K562 (cell line): ENCODE results near the gene ADI1. TPM values are rescaled to one million over a fixed set of nuclear protein-coding genes. Genes with fewer than 3 reads are reported as not detected.

Source experiments
- ATAC-seq: fragments of 200-7000 bp; cut with Tn5 transposase; 3 replicates; pipeline ENCODE4 v1.9.1; 2020; ENCODE audit warnings: moderate library complexity
- BruUV-seq: library from RNA; stranded (reverse); fragments of 400-500 nt; replicated peaks from 2 replicates; lab custom pipeline; 2021; lab: Mats Ljungman, UMichigan
- CTCF ChIA-PET: fragments of 300-600 bp; formaldehyde crosslinking; extraction: SDS; loops from one replicate; lab custom pipeline; 2021; ENCODE audit warnings: low intra/inter-chr PET ratio; lab: Yijun Ruan, JAX
- POLR2A ChIA-PET: fragments of 300-600, 350-650 bp; sonication (Branson Sonifier 250); formaldehyde crosslinking; extraction: SDS; loops from one replicate; lab custom pipeline; 2021; ENCODE audit warnings: antibody characterized with exemption, inconsistent platforms; lab: Yijun Ruan, JAX
- DNase-seq, 4 experiments: peaks; one replicate each; pipeline versions ENCODE4 v3.0.0 to v3.0.0-alpha.2; 2011 to 2018; ENCODE audit warnings: low spot score in 3 of 4, mixed read lengths in 3 of 4; ENCODE audit errors: extremely low read depth in 1 of 4
- FAIRE-seq: peaks from 2 replicates; lab custom pipeline; 2011; peaks lifted over from hg19 to GRCh38; lab: Jason Lieb, UNC
- H2AFZ ChIP-seq: 2 replicates; pipeline ENCODE4 v1.6.0; 2011; ENCODE audit warnings: low read depth, low read length, control low read depth, inconsistent platforms
- H3K27ac ChIP-seq: fragments of 200-600 bp; 3 replicates; pipeline ENCODE4 v1.8.0; 2011; ENCODE audit warnings: low read depth, mild to moderate bottlenecking, control low read depth, inconsistent platforms, low read length, moderate library complexity, mixed read lengths; ENCODE audit errors: extremely low read depth
- H3K27me3 ChIP-seq, 2 experiments: fragments of 300-600 bp in 1 of 2; 2 replicates in 1 of 2; 3 replicates in 1 of 2; pipeline versions ENCODE4 v1.6.0 to v1.8.0; 2011; ENCODE audit warnings: inconsistent platforms in 2 of 2, low read length in 2 of 2, mild to moderate bottlenecking in 1 of 2, mixed read lengths in 1 of 2, moderate library complexity in 1 of 2; ENCODE audit not compliant: control insufficient read depth in 2 of 2, insufficient read depth in 2 of 2
- H3K36me3 ChIP-seq: fragments of 300-600 bp; 3 replicates; pipeline ENCODE4 v1.8.0; 2011; ENCODE audit warnings: mild to moderate bottlenecking, low read length, inconsistent platforms; ENCODE audit not compliant: control insufficient read depth, insufficient read depth
- H3K4me1 ChIP-seq, 2 experiments: fragments of 200-600 bp in 1 of 2; replicated peaks in 1 of 2; 2 replicates in 1 of 2; 3 replicates in 1 of 2; pipeline versions ENCODE4 v1.5.1 to v1.8.0; 2011; ENCODE audit warnings: inconsistent platforms in 2 of 2, low read length in 2 of 2, mild to moderate bottlenecking in 1 of 2, mixed read lengths in 1 of 2, moderate library complexity in 1 of 2; ENCODE audit not compliant: control insufficient read depth in 2 of 2, insufficient read depth in 2 of 2
- H3K4me2 ChIP-seq: 2 replicates; pipeline ENCODE4 v1.6.1; 2011; ENCODE audit warnings: low read length, control low read depth, inconsistent platforms, mixed read lengths; ENCODE audit not compliant: insufficient read depth
- H3K4me3 ChIP-seq: fragments of 200-600 bp; sonication (generic), shearing (Covaris generic); 2 replicates; pipeline ENCODE4 v1.5.1; 2016; ENCODE audit warnings: control low read depth, inconsistent platforms
- H3K79me2 ChIP-seq: fragments of 200-600 bp; 3 replicates; pipeline ENCODE4 v1.8.0; 2011; ENCODE audit warnings: low read length, inconsistent platforms; ENCODE audit not compliant: control insufficient read depth, insufficient read depth
- H3K9ac ChIP-seq, 2 experiments: 2 replicates each; pipeline versions ENCODE4 v1.6.0 to v1.6.1; 2011; ENCODE audit warnings: low read depth in 2 of 2, low read length in 2 of 2, control low read depth in 1 of 2, inconsistent platforms in 1 of 2, mild to moderate bottlenecking in 1 of 2, mixed read lengths in 1 of 2; ENCODE audit not compliant: insufficient read depth in 1 of 2
- H3K9me1 ChIP-seq: one replicate; pipeline ENCODE4 v1.6.0; 2011; ENCODE audit warnings: inconsistent platforms, mild to moderate bottlenecking, low read length, moderate library complexity; ENCODE audit not compliant: control insufficient read depth, insufficient read depth
- H3K9me3 ChIP-seq: replicated peaks from 2 replicates; pipeline ENCODE4 v1.5.1; 2011; ENCODE audit warnings: low read depth, low read length, inconsistent platforms; ENCODE audit not compliant: control insufficient read depth, insufficient read depth
- H4K20me1 ChIP-seq: replicated peaks from 2 replicates; pipeline ENCODE4 v1.6.1; 2011; ENCODE audit warnings: low read length, inconsistent platforms, mixed read lengths; ENCODE audit not compliant: control insufficient read depth, insufficient read depth
- ARID1B ChIP-seq: fragments of 450-650 bp; IDR thresholded peaks from 2 replicates; pipeline ENCODE4 v1.6.1; 2016; ENCODE audit warnings: antibody characterized with exemption, mild to moderate bottlenecking, inconsistent platforms
- ARNT ChIP-seq, 2 experiments: fragments of 450-650 bp; IDR thresholded peaks; 2 replicates each; pipeline ENCODE4 v1.6.1; 2016; ENCODE audit warnings: mild to moderate bottlenecking in 1 of 2
- BCL6 ChIP-seq: fragments of 250-450 bp; sonication (Bioruptor Pico); IDR thresholded peaks from 2 replicates; pipeline ENCODE4 v1.4.0; 2020
- BDP1 ChIP-seq: IDR thresholded peaks from 3 replicates; pipeline ENCODE4 v1.6.1; 2011; ENCODE audit not compliant: insufficient read length, insufficient read depth
- C11orf30 ChIP-seq: fragments of 450-650 bp; IDR thresholded peaks from 2 replicates; pipeline ENCODE4 v1.6.1; 2016; ENCODE audit warnings: low read depth, mild to moderate bottlenecking
- FOSL1 ChIP-seq: fragments of 200-800 bp; sonication (Bioruptor generic); conservative IDR thresholded peaks from 2 replicates; pipeline ENCODE4 v1.6.1; 2016; ENCODE audit warnings: missing genetic modification characterization, missing compliant biosample characterization
- FOXK2 ChIP-seq, 2 experiments: fragments of 450-650 bp; IDR thresholded peaks in 1 of 2; conservative IDR thresholded peaks in 1 of 2; 2 replicates each; pipeline ENCODE4 v1.6.1; 2016; ENCODE audit warnings: low read depth in 2 of 2, mild to moderate bottlenecking in 1 of 2
- HDGF ChIP-seq: fragments of 450-650 bp; IDR thresholded peaks from 2 replicates; pipeline ENCODE4 v1.6.1; 2016
- KAT7 ChIP-seq: sonication (generic); formaldehyde crosslinking; IDR thresholded peaks from 2 replicates; pipeline ENCODE4 v1.8.0; 2022; ENCODE audit warnings: missing genetic modification reagents, mild to moderate bottlenecking, borderline replicate concordance
- LCOR ChIP-seq: sonication (generic); formaldehyde crosslinking; IDR thresholded peaks from 2 replicates; pipeline ENCODE4 v1.8.0; 2022; ENCODE audit warnings: mild to moderate bottlenecking, missing genetic modification reagents
- MAFF ChIP-seq: IDR thresholded peaks from 2 replicates; pipeline ENCODE4 v1.6.1; 2012; ENCODE audit warnings: low read length, improper control_type of control experiment
- MAFG ChIP-seq: fragments of 450-650 bp; conservative IDR thresholded peaks from 2 replicates; pipeline ENCODE4 v1.6.1; 2016; ENCODE audit warnings: missing genetic modification characterization, missing compliant biosample characterization
- MEIS2 ChIP-seq: fragments of 450-650 bp; IDR thresholded peaks from 2 replicates; pipeline ENCODE4 v1.6.1; 2014; ENCODE audit warnings: mild to moderate bottlenecking; ENCODE audit not compliant: partially characterized antibody
- NCOA6 ChIP-seq: fragments of 450-650 bp; IDR thresholded peaks from 2 replicates; pipeline ENCODE4 v1.6.1; 2017; ENCODE audit warnings: mild to moderate bottlenecking
- NFE2L1 ChIP-seq: fragments of 450-650 bp; IDR thresholded peaks from 2 replicates; pipeline ENCODE4 v1.6.1; 2016; ENCODE audit warnings: missing genetic modification characterization, low read depth, mild to moderate bottlenecking, missing compliant biosample characterization, moderate library complexity, borderline replicate concordance
- SAFB ChIP-seq: fragments of 200-400 bp; formaldehyde crosslinking; IDR thresholded peaks from 2 replicates; pipeline ENCODE4 v1.6.1; 2017; ENCODE audit warnings: low read depth, low read length, borderline replicate concordance
- ZFPM2 ChIP-seq: fragments of 250-450 bp; sonication (Bioruptor Pico); IDR thresholded peaks from 2 replicates; pipeline ENCODE4 v1.5.1; 2022; ENCODE audit warnings: mild to moderate bottlenecking
- ZNF197 ChIP-seq: fragments of 200-800 bp; sonication (Bioruptor generic); IDR thresholded peaks from 2 replicates; pipeline ENCODE4 v1.6.1; 2016; ENCODE audit warnings: low read depth, missing genetic modification characterization, missing compliant biosample characterization
- ZNF311 ChIP-seq: fragments of 250-450 bp; sonication (Bioruptor Pico); IDR thresholded peaks from 2 replicates; pipeline ENCODE4 v1.4.0; 2020; ENCODE audit warnings: mild to moderate bottlenecking, moderate library complexity
- ZNF316 ChIP-seq: fragments of 450-650 bp; IDR thresholded peaks from 2 replicates; pipeline ENCODE4 v1.6.1; 2016
- WGBS: fragments of 100-300 bp; shearing (Covaris generic); methylation state at CpG from one replicate; pipeline ENCODE4 v1.1.6; 2016; ENCODE audit warnings: low coverage, mixed read lengths; ENCODE audit not compliant: insufficient coverage; ENCODE audit errors: missing lambda C conversion rate; 5-methylcytosine and 5-hydroxymethylcytosine counted together
- in situ Hi-C: fragments of 300-500 bp; cut with MboI; formaldehyde crosslinking; loops from 4 replicates; pipeline ENCODE4 v1.15.0; 2018; ENCODE audit warnings: inconsistent platforms, mixed read lengths
- intact Hi-C: fragments of 100-400 bp; cut with micrococcal nuclease; formaldehyde crosslinking; loops from 2 replicates; pipeline ENCODE4 v1.14.2; 2022
- polyA plus RNA-seq, 8 experiments: library from polyadenylated mRNA; depleted of rRNA in 4 of 8; stranded (reverse) in 5 of 8; unstranded in 3 of 8; fragments of >200 nt; fragmentation: Nextera tagmentation in 2 of 8; fragmentation: Illumina TruSeq in 1 of 8; extraction: Ambion mirVana in 2 of 8; extraction: Trizol in 1 of 8; gene quantifications; 2 replicates each; pipeline versions ENCODE4 v1.2.1 to v1.2.3, GENCODE V29; 2011 to 2014; ENCODE audit warnings: inconsistent platforms in 1 of 8, missing spikeins in 1 of 8
- total RNA-seq, 7 experiments: library from RNA; depleted of rRNA in 6 of 7; stranded (reverse); fragments of >200 nt in 6 of 7; fragmentation: Illumina TruSeq in 2 of 7; extraction: Trizol in 2 of 7; gene quantifications; 2 replicates each; pipeline versions ENCODE4 v1.2.1 to v1.2.3, GENCODE V29; 2011 to 2021; ENCODE audit warnings: low replicate concordance in 1 of 7
- TF ChIP-seq, protein P1 (sequence below): fragments of 450-650 bp; formaldehyde crosslinking; IDR thresholded peaks from 2 replicates; pipeline ENCODE4 v1.4.0; 2022; ENCODE audit warnings: missing genetic modification characterization

ADI1 gene
- total and polyA plus RNA-seq, 9 of the 15 experiments (the other 6 are each of a cell fraction or from before 2014, with no cell fraction given) = 6.1 to 51.0 (median 27.1) TPM

- BruUV-seq = no TSS peak
- peaks cover 6% of the 10 kb centered on the region for H3K9me3 ChIP-seq
- ATAC-seq (no peak), FAIRE-seq (no peak), DNase-seq (no peak)
- H3K4me2 ChIP-seq = peak overlapping the region; percentile 23; the same call in 1 of the 2 replicates
- no peak overlapping the region for H3K4me3 ChIP-seq
- ChIA-PET CTCF (no interaction called here), POLR2A (interaction anchor here (0.8 to 1.5 kb wide), 4 partner anchors 8 to 30 kb away, joined by 3 to 8 read pairs (median 5); no protein-coding TSS in a partner anchor)
- peaks cover 13% of the 10 kb centered on the region; the same call in 2 of the 3 replicates for H3K79me2 ChIP-seq
- H2AFZ ChIP-seq = no peak overlapping the region
- H3K27ac ChIP-seq = no peak overlapping the region
- intact Hi-C loops (no loop called here), in situ Hi-C loops (no loop called here)
- 3% methylated on average over 4 of the region's 4 CpGs for WGBS
- peaks cover 8% of the 10 kb centered on the region; the same call in 2 of the 3 replicates for H3K36me3 ChIP-seq
- H4K20me1 ChIP-seq = peaks cover 4% of the 10 kb centered on the region; the same call in 1 of the 2 replicates
- peaks cover 28 to 33% of the 10 kb centered on the region in 2 experiments for H3K4me1 ChIP-seq
- no peak overlapping the region for H3K9ac ChIP-seq
- H3K27me3 ChIP-seq = no peaks in the 10 kb centered on the region; a peak in 1 of 5 replicates
- no peaks in the 10 kb centered on the region for H3K9me1 ChIP-seq
- TF ChIP-seq BCL6 (CRISPR knock-in tag) (no peak), LCOR (no peak), ARNT (IDR thresholded peaks at IDR 0.05) (no peak), NCOA6 (no peak), ZNF197 (no peak), C11orf30 (peak; percentile 70), ZFPM2 (CRISPR knock-in tag) (no peak), ZNF311 (no peak), HDGF (no peak), SAFB (no peak), MAFF (peak; percentile 67), BDP1 (no peak), MEIS2 (peak; percentile 26), KAT7 (0 out of 2 replicates have a peak, but pooled peaks have one; percentile 35), NFE2L1 (0 out of 2 replicates have a peak, but pooled peaks have one; percentile 9), ARID1B (no peak), FOXK2 (conservative IDR thresholded peaks at IDR 0.05 in 1 of 2, IDR thresholded peaks at IDR 0.05 in 1 of 2; ENCODE audit: low read depth in 2 of 2) (0 out of 4 replicates have a peak, but pooled peaks of 1 of the 2 experiments have one; percentile 37), FOSL1 (peak; percentile 33; the same call in 1 of the 2 replicates), ZNF316 (peak; percentile 74), MAFG (tag) (peak; percentile 66)
- TF ChIP-seq, protein P1, sequence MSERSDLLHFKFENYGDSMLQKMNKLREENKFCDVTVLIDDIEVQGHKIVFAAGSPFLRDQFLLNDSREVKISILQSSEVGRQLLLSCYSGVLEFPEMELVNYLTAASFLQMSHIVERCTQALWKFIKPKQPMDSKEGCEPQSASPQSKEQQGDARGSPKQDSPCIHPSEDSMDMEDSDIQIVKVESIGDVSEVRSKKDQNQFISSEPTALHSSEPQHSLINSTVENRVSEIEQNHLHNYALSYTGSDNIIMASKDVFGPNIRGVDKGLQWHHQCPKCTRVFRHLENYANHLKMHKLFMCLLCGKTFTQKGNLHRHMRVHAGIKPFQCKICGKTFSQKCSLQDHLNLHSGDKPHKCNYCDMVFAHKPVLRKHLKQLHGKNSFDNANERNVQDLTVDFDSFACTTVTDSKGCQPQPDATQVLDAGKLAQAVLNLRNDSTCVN (CRISPR knock-in tag) = no peak
Observed at GRCh38 chr2:3523551-3524041, 4.3 kb upstream of the ADI1 start.
